ENCODE results near the gene JUP. TPM values are rescaled to one million over a fixed set of nuclear protein-coding genes. Genes with fewer than 3 reads are reported as not detected.

The JUP gene
- total RNA-seq, 1 experiment from 2014 or later, result 352 TPM

DNA sequence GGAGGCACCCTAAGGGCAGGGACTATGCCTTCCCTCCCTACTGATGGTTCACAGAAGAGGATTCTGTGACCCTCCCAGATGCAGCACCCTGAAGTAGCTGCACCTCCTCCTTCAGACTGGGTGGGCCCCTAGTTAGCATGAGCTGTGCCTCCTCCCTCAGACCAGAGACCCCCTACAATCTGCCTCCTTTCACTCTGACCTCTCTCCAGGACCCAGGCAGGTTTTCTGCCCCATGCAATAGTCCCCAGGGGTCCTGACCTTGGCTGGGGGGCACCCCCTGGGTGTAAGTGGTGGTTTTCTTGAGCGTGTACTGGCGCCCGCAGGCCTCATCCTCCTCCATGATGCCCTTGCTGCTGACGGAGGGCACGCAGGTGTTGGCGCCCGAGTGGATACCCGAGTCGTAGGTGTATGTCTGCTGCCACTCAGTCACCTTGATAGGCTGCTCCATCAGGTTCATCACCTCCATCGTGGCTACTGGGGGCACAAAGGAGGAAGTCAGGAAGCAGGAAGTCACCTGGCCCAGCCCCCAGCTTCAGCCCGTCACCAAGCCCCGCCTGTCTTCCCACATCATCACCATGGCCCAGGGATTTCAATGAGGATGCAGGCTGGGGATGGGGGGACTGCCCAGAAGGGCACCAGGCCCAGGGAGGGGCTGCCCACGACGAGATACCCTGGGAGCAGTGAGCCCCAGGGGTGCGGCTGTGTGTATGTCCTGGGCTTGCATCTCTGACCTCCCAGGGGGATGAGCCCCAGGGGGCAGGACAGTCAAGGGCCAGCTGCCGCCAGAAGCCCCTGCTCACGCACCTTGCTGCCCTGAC lies 14.9 kb downstream of the JUP start:
- ATAC-seq (no peak), DNase-seq (ENCODE audit: low read depth, low spot score) (no peak)
- ChIA-PET CTCF (interaction anchor here (1.3 kb wide), 1 partner anchor 15 kb away, joined by 3 read pairs; the partner anchor contains the start of gene JUP), POLR2A (interaction anchor here (0.5 kb wide), 1 partner anchor 8 kb away, joined by 6 read pairs; no protein-coding TSS in a partner anchor)
- Histone ChIP-seq H3K9me3 (ENCODE audit: control insufficient read depth, insufficient read depth, low read depth, low read length) (no peaks in the 10 kb centered on the region), H3K4me1 (ENCODE audit: control insufficient read depth, insufficient read depth, low read length) (peaks cover 40% of the 10 kb centered on the region), H3K27me3 (ENCODE audit: control insufficient read depth, insufficient read depth, low read length) (no peaks in the 10 kb centered on the region), H3K4me3 (ENCODE audit: low read depth in 2 of 2, low read length in 2 of 2) (no peak overlapping the region), H3K27ac (ENCODE audit: low read length) (peak overlapping the region; percentile 18; the same call in 1 of the 2 replicates), H3K36me3 (ENCODE audit: control insufficient read depth, insufficient read depth, low read length) (peaks cover 9% of the 10 kb centered on the region; the same call in 1 of the 2 replicates)
- in situ Hi-C loops (cut with HindIII; ENCODE audit: low pct_unique_long_range_greater_than_20kb, low sequenced_read_pairs) (no loop called here), intact Hi-C loops (cut with micrococcal nuclease; ENCODE audit: unreplicated experiment) (no loop called here)
- no TSS peak for BruUV-seq (replicated peaks)
- TF ChIP-seq POLR2AphosphoS5 (IDR thresholded peaks at IDR 0.05; ENCODE audit: low read depth, low read length), result no peak
- TF ChIP-seq TCF7L2 (IDR thresholded peaks at IDR 0.05; ENCODE audit: low read depth, low read length), result no peak
- TF ChIP-seq, protein P1, sequence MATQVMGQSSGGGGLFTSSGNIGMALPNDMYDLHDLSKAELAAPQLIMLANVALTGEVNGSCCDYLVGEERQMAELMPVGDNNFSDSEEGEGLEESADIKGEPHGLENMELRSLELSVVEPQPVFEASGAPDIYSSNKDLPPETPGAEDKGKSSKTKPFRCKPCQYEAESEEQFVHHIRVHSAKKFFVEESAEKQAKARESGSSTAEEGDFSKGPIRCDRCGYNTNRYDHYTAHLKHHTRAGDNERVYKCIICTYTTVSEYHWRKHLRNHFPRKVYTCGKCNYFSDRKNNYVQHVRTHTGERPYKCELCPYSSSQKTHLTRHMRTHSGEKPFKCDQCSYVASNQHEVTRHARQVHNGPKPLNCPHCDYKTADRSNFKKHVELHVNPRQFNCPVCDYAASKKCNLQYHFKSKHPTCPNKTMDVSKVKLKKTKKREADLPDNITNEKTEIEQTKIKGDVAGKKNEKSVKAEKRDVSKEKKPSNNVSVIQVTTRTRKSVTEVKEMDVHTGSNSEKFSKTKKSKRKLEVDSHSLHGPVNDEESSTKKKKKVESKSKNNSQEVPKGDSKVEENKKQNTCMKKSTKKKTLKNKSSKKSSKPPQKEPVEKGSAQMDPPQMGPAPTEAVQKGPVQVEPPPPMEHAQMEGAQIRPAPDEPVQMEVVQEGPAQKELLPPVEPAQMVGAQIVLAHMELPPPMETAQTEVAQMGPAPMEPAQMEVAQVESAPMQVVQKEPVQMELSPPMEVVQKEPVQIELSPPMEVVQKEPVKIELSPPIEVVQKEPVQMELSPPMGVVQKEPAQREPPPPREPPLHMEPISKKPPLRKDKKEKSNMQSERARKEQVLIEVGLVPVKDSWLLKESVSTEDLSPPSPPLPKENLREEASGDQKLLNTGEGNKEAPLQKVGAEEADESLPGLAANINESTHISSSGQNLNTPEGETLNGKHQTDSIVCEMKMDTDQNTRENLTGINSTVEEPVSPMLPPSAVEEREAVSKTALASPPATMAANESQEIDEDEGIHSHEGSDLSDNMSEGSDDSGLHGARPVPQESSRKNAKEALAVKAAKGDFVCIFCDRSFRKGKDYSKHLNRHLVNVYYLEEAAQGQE (IDR thresholded peaks at IDR 0.05; ENCODE audit: insufficient read depth in 1 of 2, low read depth in 2 of 2, low read length in 1 of 2), result no peak
- TF ChIP-seq SIN3A (IDR thresholded peaks at IDR 0.05; ENCODE audit: borderline replicate concordance, insufficient read depth, low read depth, low read length), result no peak
- TF ChIP-seq, protein P2, sequence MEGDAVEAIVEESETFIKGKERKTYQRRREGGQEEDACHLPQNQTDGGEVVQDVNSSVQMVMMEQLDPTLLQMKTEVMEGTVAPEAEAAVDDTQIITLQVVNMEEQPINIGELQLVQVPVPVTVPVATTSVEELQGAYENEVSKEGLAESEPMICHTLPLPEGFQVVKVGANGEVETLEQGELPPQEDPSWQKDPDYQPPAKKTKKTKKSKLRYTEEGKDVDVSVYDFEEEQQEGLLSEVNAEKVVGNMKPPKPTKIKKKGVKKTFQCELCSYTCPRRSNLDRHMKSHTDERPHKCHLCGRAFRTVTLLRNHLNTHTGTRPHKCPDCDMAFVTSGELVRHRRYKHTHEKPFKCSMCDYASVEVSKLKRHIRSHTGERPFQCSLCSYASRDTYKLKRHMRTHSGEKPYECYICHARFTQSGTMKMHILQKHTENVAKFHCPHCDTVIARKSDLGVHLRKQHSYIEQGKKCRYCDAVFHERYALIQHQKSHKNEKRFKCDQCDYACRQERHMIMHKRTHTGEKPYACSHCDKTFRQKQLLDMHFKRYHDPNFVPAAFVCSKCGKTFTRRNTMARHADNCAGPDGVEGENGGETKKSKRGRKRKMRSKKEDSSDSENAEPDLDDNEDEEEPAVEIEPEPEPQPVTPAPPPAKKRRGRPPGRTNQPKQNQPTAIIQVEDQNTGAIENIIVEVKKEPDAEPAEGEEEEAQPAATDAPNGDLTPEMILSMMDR (IDR thresholded peaks at IDR 0.05), result no peak

DNA sequence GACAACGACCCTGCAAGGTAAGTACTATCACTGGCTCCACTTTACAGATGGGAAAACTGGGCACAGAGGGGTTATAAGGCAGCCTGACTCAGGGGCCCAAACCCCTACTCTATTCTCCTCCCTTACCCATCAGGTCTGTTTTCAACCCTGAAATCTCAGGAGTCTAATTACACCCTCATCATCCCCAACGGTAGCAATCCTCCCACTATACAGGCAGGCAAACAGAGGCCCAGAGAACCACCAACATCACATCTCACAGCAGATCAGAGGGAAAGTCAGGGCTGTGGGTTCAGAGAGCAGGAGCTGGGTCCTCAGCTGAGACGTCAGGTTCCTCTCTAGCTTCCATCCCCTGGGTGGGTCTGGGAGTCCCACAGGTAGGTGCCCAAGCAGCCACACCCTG lies 16.5 kb downstream of the JUP start:
- POLR2A ChIA-PET, result no interaction called here
- TF ChIP-seq SIN3A (IDR thresholded peaks at IDR 0.05; ENCODE audit: borderline replicate concordance, insufficient read depth, low read depth, low read length), result no peak
- TF ChIP-seq POLR2AphosphoS5 (IDR thresholded peaks at IDR 0.05; ENCODE audit: low read depth, low read length), result no peak
- TF ChIP-seq, protein P1 (IDR thresholded peaks at IDR 0.05; ENCODE audit: insufficient read depth in 1 of 2, low read depth in 2 of 2, low read length in 1 of 2), result no peak
- TF ChIP-seq TCF7L2 (IDR thresholded peaks at IDR 0.05; ENCODE audit: low read depth, low read length), result no peak
- TF ChIP-seq, protein P2 (IDR thresholded peaks at IDR 0.05), result no peak
- peaks cover 16% of the 10 kb centered on the region for H3K36me3 ChIP-seq (ENCODE audit: control insufficient read depth, insufficient read depth, low read length)

More for the DNA sequence above, 16.5 kb downstream of the JUP start:
- DNase-seq (ENCODE audit: low read depth, low spot score) (no peak), ATAC-seq (no peak)
- Histone ChIP-seq H3K4me1 (ENCODE audit: control insufficient read depth, insufficient read depth, low read length) (peaks cover 23% of the 10 kb centered on the region), H3K27me3 (ENCODE audit: control insufficient read depth, insufficient read depth, low read length) (no peaks in the 10 kb centered on the region), H3K9me3 (ENCODE audit: control insufficient read depth, insufficient read depth, low read depth, low read length) (no peaks in the 10 kb centered on the region), H3K4me3 (ENCODE audit: low read depth in 2 of 2, low read length in 2 of 2) (no peak overlapping the region), H3K27ac (ENCODE audit: low read length) (no peak overlapping the region)
- intact Hi-C loops (cut with micrococcal nuclease; ENCODE audit: unreplicated experiment) (no loop called here), in situ Hi-C loops (cut with HindIII; ENCODE audit: low pct_unique_long_range_greater_than_20kb, low sequenced_read_pairs) (no loop called here)
- no TSS peak for BruUV-seq (replicated peaks)
- CTCF ChIA-PET, result no interaction called here
